ENCODE data around the gene FAM162A.
"Not testable (repeated sequence)": the region's sequence is repeated elsewhere in the genome, so short reads cannot be mapped to it uniquely, and the experiment has no call there.

The FAM162A gene

DNA sequence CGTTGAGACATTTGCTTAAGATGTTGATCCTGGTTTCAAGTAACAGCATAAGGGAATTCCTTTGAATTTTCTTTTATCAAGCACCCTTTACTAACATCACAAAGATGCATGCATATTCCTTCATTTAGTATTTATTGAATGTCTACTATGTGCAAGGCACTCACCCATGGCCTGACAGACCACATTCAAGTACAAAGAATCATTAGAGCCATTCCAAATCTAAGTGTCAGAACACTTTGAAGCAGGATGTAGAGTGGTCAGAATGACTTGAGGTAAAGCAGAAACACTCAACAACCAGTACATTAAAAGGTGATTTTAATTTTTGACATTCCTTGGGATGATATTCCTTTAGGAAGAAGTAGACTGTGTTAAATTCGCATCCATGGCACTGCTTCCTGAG lies 37.9 kb downstream of the FAM162A start:
- no peak for DNase-seq

DNA sequence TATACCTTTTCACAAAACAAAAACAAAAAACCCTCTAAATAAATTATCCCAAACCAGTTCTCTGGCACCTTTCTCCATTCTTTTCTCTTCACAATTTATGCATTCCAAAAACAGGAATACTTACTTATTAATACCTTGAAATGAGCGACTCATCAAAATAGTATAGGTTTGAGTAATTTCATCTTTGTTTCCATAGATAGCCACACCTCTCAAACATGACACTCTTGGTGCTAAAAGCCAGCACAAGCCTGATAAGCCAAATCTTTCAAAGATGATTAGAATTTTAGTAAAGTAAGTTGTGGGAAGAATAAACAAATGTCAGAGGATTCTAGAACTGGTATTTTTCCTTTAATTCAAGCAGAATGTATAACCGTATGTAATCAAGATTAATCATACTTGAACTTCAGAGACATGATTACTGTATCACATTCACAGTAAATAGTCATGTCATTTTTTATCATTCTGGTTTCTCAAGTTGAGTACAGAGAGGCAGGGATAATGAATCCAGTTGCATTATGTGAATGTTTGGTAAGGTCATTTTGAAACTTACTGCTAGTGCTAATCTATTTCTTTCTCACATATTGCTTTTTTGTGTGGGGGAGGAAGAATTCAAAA lies 44.0 kb downstream of the FAM162A start:
- no peak for DNase-seq

- DNase-seq, result no peak
Measured at GRCh38 chr3:122430371-122430770, 46.4 kb downstream of the FAM162A start.

- DNase-seq, result no peak
Measured at GRCh38 chr3:122435950-122436349, 52.0 kb downstream of the FAM162A start.

GRCh38 chr3:122443090-122443489 lies 59.1 kb downstream of the FAM162A start:
- DNase-seq, result no peak

DNA sequence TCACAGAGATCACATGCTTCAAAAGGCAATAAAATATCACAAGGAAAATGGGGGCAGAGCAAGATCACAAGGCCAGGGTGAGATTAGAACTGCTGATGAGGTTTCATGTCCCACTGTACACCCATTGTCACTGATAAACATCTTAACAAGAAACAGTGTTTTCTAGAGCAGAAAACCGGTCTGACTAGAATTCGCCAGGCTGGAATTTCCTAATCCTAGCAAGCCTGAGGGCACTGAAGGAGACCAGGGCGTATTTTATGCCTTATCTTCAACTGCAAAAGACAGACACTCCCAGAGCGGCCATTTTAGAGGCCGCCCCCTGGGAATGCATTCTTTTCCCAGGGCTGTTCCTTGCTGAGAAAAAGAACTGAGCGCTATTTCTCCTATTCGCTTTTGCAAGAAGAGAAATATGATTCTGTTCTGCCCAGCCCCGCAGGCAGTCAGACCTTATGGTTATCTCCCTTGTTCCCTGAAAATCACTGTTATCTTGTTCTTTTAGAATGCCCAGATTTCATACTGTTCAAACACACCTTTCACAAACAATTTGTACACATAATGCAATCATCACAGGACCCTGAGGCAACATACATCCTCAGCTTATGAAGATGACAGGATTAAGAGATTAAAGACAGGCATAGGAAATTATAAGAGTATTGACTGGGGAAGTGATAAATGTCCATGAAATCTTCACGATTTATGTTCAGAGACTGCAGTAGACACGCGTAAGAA lies 59.9 kb downstream of the FAM162A start:
- not testable (repeated sequence) for DNase-seq

- not testable (repeated sequence) for DNase-seq
Measured at GRCh38 chr3:122444491-122444887, 60.5 kb downstream of the FAM162A start.

GRCh38 chr3:122448218-122448617 lies 64.2 kb downstream of the FAM162A start:
- not testable (repeated sequence) for DNase-seq

- DNase-seq, result no peak
Measured at GRCh38 chr3:122451371-122451770, 67.4 kb downstream of the FAM162A start.

DNA sequence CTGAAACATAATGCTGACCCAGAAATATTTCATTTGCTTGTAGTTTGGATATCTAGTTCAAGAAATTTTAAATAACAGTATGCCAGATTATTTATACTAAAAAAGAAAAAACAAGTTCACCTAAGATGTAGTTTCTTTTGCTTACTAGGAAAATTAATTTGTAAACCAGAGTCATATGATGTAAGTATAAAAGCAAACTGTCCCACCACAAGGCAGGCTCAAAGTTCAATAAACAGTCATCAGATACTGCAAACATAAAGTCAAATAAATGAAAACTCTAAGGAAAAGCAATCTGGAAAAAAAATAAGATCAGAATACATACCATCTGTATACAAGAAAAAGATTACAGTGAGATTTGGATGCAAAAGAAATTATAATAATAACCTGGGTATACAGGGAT lies 72.1 kb downstream of the FAM162A start:
- no peak for DNase-seq

DNA sequence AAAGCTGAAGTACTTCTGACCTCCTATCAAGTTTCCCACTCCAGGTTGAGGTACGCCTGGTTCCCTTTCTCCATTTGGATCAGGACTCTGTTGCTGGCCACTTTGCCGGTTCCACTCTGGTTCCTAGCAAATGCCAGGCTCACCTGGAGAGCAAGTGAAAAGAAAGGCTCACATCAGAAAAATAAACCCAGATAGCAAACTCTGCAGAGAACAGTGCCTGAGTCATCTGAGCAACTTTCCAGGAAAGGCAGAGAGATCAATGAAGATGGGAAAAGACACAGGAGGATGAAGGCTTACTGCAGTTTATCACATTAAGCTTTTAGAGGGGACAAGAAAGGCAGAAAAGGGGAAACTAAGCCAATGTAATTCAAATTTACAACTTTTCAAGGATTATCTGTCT lies 73.7 kb downstream of the FAM162A start:
- DNase-seq, result no peak

DNA sequence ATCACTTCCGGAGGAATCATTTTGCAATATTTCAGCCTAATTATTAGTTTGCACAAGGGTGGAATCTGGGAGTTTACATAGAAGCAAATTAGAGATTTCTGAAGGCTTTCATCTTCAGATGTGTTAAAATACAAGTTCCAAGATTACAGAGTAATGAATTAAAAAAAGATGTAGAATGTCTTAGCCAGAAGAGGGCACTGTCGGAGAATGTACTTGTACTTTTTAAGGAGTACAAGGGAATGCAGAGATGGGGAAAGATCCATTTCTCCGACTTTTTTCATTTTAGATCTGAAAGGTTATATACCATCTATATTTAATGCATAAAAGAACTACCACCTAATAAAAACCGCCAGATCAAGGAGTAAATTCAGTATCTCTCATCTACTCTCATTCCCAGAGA lies 75.0 kb downstream of the FAM162A start:
- DNase-seq, result no peak

GRCh38 chr3:122461806-122462205 lies 77.8 kb downstream of the FAM162A start:
- DNase-seq, result no peak

Measured in NCI-H1105 (cell line).